ENCODE results near the gene DCST1. TPM values are rescaled to one million over a fixed set of nuclear protein-coding genes. Genes with fewer than 3 reads are reported as not detected.
A peak's percentile ranks its signal among the peaks of the same experiment; 100 is the strongest.

DCST1 gene
- total RNA-seq, 3 donors from 2014 or later = 0.19 to 0.20 TPM; not detected in 1

GRCh38 chr1:155011437-155012025, 22.1 kb upstream of the DCST1 start:
- Histone ChIP-seq H3K9me3 (no peaks in the 10 kb centered on the region), H3K36me3 (ENCODE audit: low read depth) (no peaks in the 10 kb centered on the region), H3K4me1 (ENCODE audit: low read depth) (peaks cover 68% of the 10 kb centered on the region), H3K4me3 (no peak overlapping the region)
- ATAC-seq (no peak), DNase-seq (peak in 1 of 3 donors; percentile 66)
- intact Hi-C loops (cut with DNase I, micrococcal nuclease) = loop anchor here in 1 of 2 donors (10.0 kb wide), 1 partner anchor 47 kb away; the partner anchor contains the start of gene PYGO2
- no peak for TF ChIP-seq CTCF (IDR thresholded peaks at IDR 0.05)

GRCh38 chr1:155012026-155012546, 21.5 kb upstream of the DCST1 start:
- intact Hi-C loops (cut with DNase I, micrococcal nuclease) = loop anchor here in 1 of 2 donors (10.0 kb wide), 1 partner anchor 47 kb away; the partner anchor contains the start of gene PYGO2
- no peak overlapping the region for H3K4me3 ChIP-seq
- peak; percentile 44 for ATAC-seq

GRCh38 chr1:155012776-155013602, 20.6 kb upstream of the DCST1 start:
- DNase-seq = no peak
- ATAC-seq = no peak
- Histone ChIP-seq H3K4me3 (no peak overlapping the region), H3K4me1 (ENCODE audit: low read depth) (peaks cover 68% of the 10 kb centered on the region), H3K9me3 (no peaks in the 10 kb centered on the region), H3K36me3 (ENCODE audit: low read depth) (no peaks in the 10 kb centered on the region)
- TF ChIP-seq CTCF (IDR thresholded peaks at IDR 0.05) = no peak
- intact Hi-C loops (cut with DNase I, micrococcal nuclease) = loop anchor here in 1 of 2 donors (10.0 kb wide), 1 partner anchor 48 kb away; the partner anchor contains the start of gene PYGO2

More at GRCh38 chr1:155012026-155012546, 21.5 kb upstream of the DCST1 start:
- no peaks in the 10 kb centered on the region for H3K9me3 ChIP-seq
- peaks cover 68% of the 10 kb centered on the region for H3K4me1 ChIP-seq (ENCODE audit: low read depth)
- no peak for TF ChIP-seq CTCF (IDR thresholded peaks at IDR 0.05)
- DNase-seq = peak; percentile 84 to 89 (median 86)
- H3K36me3 ChIP-seq (ENCODE audit: low read depth) = no peaks in the 10 kb centered on the region

GRCh38 chr1:155013632-155014031, 20.0 kb upstream of the DCST1 start:
- Histone ChIP-seq H3K4me3 (no peak overlapping the region), H3K36me3 (ENCODE audit: low read depth) (no peaks in the 10 kb centered on the region), H3K9me3 (no peaks in the 10 kb centered on the region), H3K4me1 (ENCODE audit: low read depth) (peaks cover 64% of the 10 kb centered on the region)
- intact Hi-C loops (cut with DNase I, micrococcal nuclease) = loop anchor here in 1 of 2 donors (10.0 kb wide), 1 partner anchor 49 kb away; the partner anchor contains the start of gene PYGO2
- no peak for ATAC-seq
- TF ChIP-seq CTCF (IDR thresholded peaks at IDR 0.05) = no peak
- peak in 2 of 3 donors; percentile 63 to 69 for DNase-seq

- intact Hi-C loops (cut with DNase I, micrococcal nuclease) = loop anchor here in 1 of 2 donors (10.0 kb wide), 1 partner anchor 50 kb away; the partner anchor contains the start of gene PYGO2
- no peaks in the 10 kb centered on the region for H3K36me3 ChIP-seq (ENCODE audit: low read depth)
- no peak overlapping the region for H3K4me3 ChIP-seq
- H3K4me1 ChIP-seq (ENCODE audit: low read depth) = peaks cover 57% of the 10 kb centered on the region
- no peak for TF ChIP-seq CTCF (IDR thresholded peaks at IDR 0.05)
- ATAC-seq (no peak), DNase-seq (peak in 2 of 3 donors; percentile 43 to 53)
- no peaks in the 10 kb centered on the region for H3K9me3 ChIP-seq
Observed at GRCh38 chr1:155014709-155015508, 18.7 kb upstream of the DCST1 start.

All from mucosa of descending colon (tissue), 3 donors.